H9 (cell line): ENCODE measurements around the gene DNLZ. TPM values are rescaled to one million over a fixed set of nuclear protein-coding genes. Genes with fewer than 3 reads are reported as not detected.
"Not testable (repeated sequence)": the region's sequence is repeated elsewhere in the genome, so short reads cannot be mapped to it uniquely, and the experiment has no call there.

Experiments used
- DNase-seq: peaks from one replicate; pipeline ENCODE4 v3.0.0-alpha.2; 2017
- H2AFZ ChIP-seq: one replicate; pipeline ENCODE4 v1.6.1; 2013; ENCODE audit warnings: mild to moderate bottlenecking, low read length, control low read depth, moderate library complexity
- H2AK5ac ChIP-seq: 2 replicates; pipeline ENCODE4 v1.6.1; 2013; ENCODE audit warnings: low read length, control low read depth, mixed read lengths; ENCODE audit not compliant: insufficient read length
- H2BK120ac ChIP-seq: one replicate; pipeline ENCODE4 v1.6.1; 2013; ENCODE audit warnings: low read depth, mild to moderate bottlenecking, low read length, control low read depth, inconsistent platforms; ENCODE audit not compliant: poor library complexity, severe bottlenecking
- H2BK12ac ChIP-seq: 2 replicates; pipeline ENCODE4 v1.6.1; 2013; ENCODE audit warnings: low read length, control low read depth, mixed read lengths, low read depth; ENCODE audit not compliant: insufficient read length
- H2BK15ac ChIP-seq: 2 replicates; pipeline ENCODE4 v1.6.1; 2013; ENCODE audit warnings: low read depth, low read length, control low read depth
- H2BK20ac ChIP-seq: one replicate; pipeline ENCODE4 v1.6.1; 2013; ENCODE audit warnings: low read depth, mild to moderate bottlenecking, low read length, control low read depth, inconsistent platforms; ENCODE audit not compliant: poor library complexity, severe bottlenecking
- H2BK5ac ChIP-seq: 2 replicates; pipeline ENCODE4 v1.6.1; 2013; ENCODE audit warnings: low read length, control low read depth, mixed read lengths; ENCODE audit not compliant: insufficient read length
- H3K14ac ChIP-seq: 2 replicates; pipeline ENCODE4 v1.6.1; 2013; ENCODE audit warnings: low read length, control low read depth; ENCODE audit not compliant: insufficient read depth
- H3K18ac ChIP-seq: 2 replicates; pipeline ENCODE4 v1.6.1; 2013; ENCODE audit warnings: low read depth, mild to moderate bottlenecking, mixed read lengths, low read length, control low read depth; ENCODE audit not compliant: insufficient read length
- H3K23ac ChIP-seq: 2 replicates; pipeline ENCODE4 v1.6.1; 2013; ENCODE audit warnings: low read length, control low read depth, mixed read lengths, low read depth; ENCODE audit not compliant: insufficient read length
- H3K23me2 ChIP-seq: 2 replicates; pipeline ENCODE4 v1.6.1; 2013; ENCODE audit warnings: low read depth, mild to moderate bottlenecking, mixed read lengths, low read length, control low read depth; ENCODE audit not compliant: insufficient read length, poor library complexity, severe bottlenecking
- H3K27ac ChIP-seq: 2 replicates; pipeline ENCODE4 v1.5.1; 2013; ENCODE audit warnings: low read length, control low read depth, mixed read lengths, low read depth; ENCODE audit not compliant: insufficient read length
- H3K27me3 ChIP-seq: 2 replicates; pipeline ENCODE4 v1.6.1; 2013; ENCODE audit warnings: low read length, control low read depth, inconsistent platforms; ENCODE audit not compliant: insufficient read depth
- H3K4ac ChIP-seq: 2 replicates; pipeline ENCODE4 v1.6.1; 2013; ENCODE audit warnings: low read depth, mild to moderate bottlenecking, control low read depth, inconsistent platforms, low read length, moderate library complexity
- H3K4me1 ChIP-seq: 2 replicates; pipeline ENCODE4 v1.6.1; 2013; ENCODE audit warnings: low read length, control low read depth, inconsistent platforms; ENCODE audit not compliant: insufficient read depth
- H3K4me2 ChIP-seq: 2 replicates; pipeline ENCODE4 v1.6.1; 2013; ENCODE audit warnings: low read length, control low read depth, mixed read lengths; ENCODE audit not compliant: insufficient read length, insufficient read depth
- H3K56ac ChIP-seq: 2 replicates; pipeline ENCODE4 v1.6.1; 2013; ENCODE audit warnings: low read depth, mild to moderate bottlenecking, mixed read lengths, low read length, control low read depth; ENCODE audit not compliant: insufficient read length
- H3K79me1 ChIP-seq: 2 replicates; pipeline ENCODE4 v1.6.1; 2013; ENCODE audit warnings: low read depth, mild to moderate bottlenecking, moderate library complexity, low read length, control low read depth, inconsistent platforms; ENCODE audit not compliant: insufficient read depth, poor library complexity, severe bottlenecking
- H3K79me2 ChIP-seq: 2 replicates; pipeline ENCODE4 v1.6.1; 2013; ENCODE audit warnings: low read length, control low read depth, inconsistent platforms; ENCODE audit not compliant: insufficient read depth
- H3K9ac ChIP-seq: 2 replicates; pipeline ENCODE4 v1.6.1; 2013; ENCODE audit warnings: low read length, control low read depth, mixed read lengths; ENCODE audit not compliant: insufficient read length; ENCODE audit errors: extremely low read depth
- H3K9me3 ChIP-seq: one replicate; pipeline ENCODE4 v1.6.1; 2013; ENCODE audit warnings: low read depth, low read length, inconsistent platforms; ENCODE audit not compliant: control insufficient read depth
- H3T11ph ChIP-seq: one replicate; pipeline ENCODE4 v1.6.1; 2013; ENCODE audit warnings: mild to moderate bottlenecking, low read length, control low read depth, inconsistent platforms
- H4K20me1 ChIP-seq: one replicate; pipeline ENCODE4 v1.6.1; 2013; ENCODE audit not compliant: control insufficient read depth, insufficient read length, insufficient read depth
- H4K5ac ChIP-seq: 2 replicates; pipeline ENCODE4 v1.6.1; 2013; ENCODE audit warnings: low read depth, mild to moderate bottlenecking, mixed read lengths, low read length, control low read depth; ENCODE audit not compliant: insufficient read length
- H4K8ac ChIP-seq: replicated peaks from 2 replicates; pipeline ENCODE4 v1.6.1; 2013; ENCODE audit warnings: low read length, control low read depth, mixed read lengths, low read depth; ENCODE audit not compliant: insufficient read length
- H4K91ac ChIP-seq: 2 replicates; pipeline ENCODE4 v1.6.1; 2013; ENCODE audit warnings: low read depth, mild to moderate bottlenecking, moderate library complexity, mixed read lengths, low read length, control low read depth; ENCODE audit not compliant: insufficient read length
- H3K27ac Mint-ChIP-seq, 3 experiments: 2 replicates in 2 of 3; 3 replicates in 1 of 3; pipeline ENCODE4 v1.8.0; 2020 to 2021; ENCODE audit warnings: mixed read lengths in 3 of 3, mild to moderate bottlenecking in 1 of 3, moderate library complexity in 1 of 3
- H3K27me3 Mint-ChIP-seq: 2 replicates; pipeline ENCODE4 v1.8.0; 2021; ENCODE audit warnings: low read depth, mild to moderate bottlenecking, moderate library complexity, mixed read lengths
- H3K36me3 Mint-ChIP-seq, 3 experiments: 2 replicates in 2 of 3; 3 replicates in 1 of 3; pipeline ENCODE4 v1.8.0; 2020 to 2021; ENCODE audit warnings: low read depth in 3 of 3, mixed read lengths in 3 of 3; ENCODE audit not compliant: insufficient read depth in 1 of 3
- H3K4me1 Mint-ChIP-seq, 2 experiments: 2 replicates each; pipeline ENCODE4 v1.8.0; 2020; ENCODE audit warnings: mixed read lengths in 2 of 2
- H3K4me3 Mint-ChIP-seq, 2 experiments: 2 replicates in 1 of 2; 3 replicates in 1 of 2; pipeline ENCODE4 v1.8.0; 2020 to 2021; ENCODE audit warnings: mild to moderate bottlenecking in 2 of 2, mixed read lengths in 2 of 2, moderate library complexity in 1 of 2
- H3K9me3 Mint-ChIP-seq, 2 experiments: 2 replicates in 1 of 2; 3 replicates in 1 of 2; pipeline ENCODE4 v1.8.0; 2020; ENCODE audit warnings: mild to moderate bottlenecking in 2 of 2, mixed read lengths in 2 of 2, moderate library complexity in 1 of 2
- WGBS: extraction: QIAGEN DNeasy Blood & Tissue Kit; methylation state at CpG from one replicate; pipeline ENCODE4 v1.1.7; 2013; ENCODE audit warnings: missing lambda C conversion rate, low lambda C conversion rate, mixed read lengths; ENCODE audit not compliant: insufficient read length; ENCODE audit errors: extremely low coverage; 5-methylcytosine and 5-hydroxymethylcytosine counted together
- total RNA-seq: library from RNA; stranded (reverse); gene quantifications from 2 replicates; pipeline ENCODE4 v1.2.1, GENCODE V29; 2021
- TF ChIP-seq, protein P1 (sequence below): fragments of 200-600 bp; sonication (generic); conservative IDR thresholded peaks from 3 replicates; pipeline ENCODE4 v1.8.0; 2021; ENCODE audit warnings: antibody characterized with exemption, mild to moderate bottlenecking

Gene DNLZ
- total RNA-seq, 1 experiment from 2014 or later, result 24.8 TPM

DNA sequence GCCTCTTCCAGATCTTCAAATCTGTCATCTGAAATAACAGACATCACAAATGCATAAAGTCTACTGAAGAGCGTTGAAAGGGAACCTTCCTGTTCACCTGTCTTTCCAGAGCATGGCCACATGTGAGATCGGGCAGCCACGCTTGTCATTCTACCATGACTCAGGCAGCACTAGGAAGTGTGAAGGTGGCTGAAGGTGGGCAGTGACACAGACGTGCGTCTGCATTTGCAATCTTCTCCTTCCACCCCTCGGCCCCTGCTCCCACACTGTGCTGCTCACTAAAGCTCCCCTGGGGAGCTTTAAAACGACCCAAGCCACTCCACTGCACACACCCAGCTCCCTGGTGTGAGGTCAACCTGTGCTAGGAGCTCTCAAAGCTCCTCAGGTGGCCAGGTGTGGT lies 44.4 kb upstream of the DNLZ start:
- H3K27ac ChIP-seq, result no peak overlapping the region
- Mint-ChIP-seq H3K36me3 (peaks cover 44 to 71% (median 60%) of the 10 kb centered on the region in 3 experiments; a peak in 6 of 7 replicates), H3K4me1 (peaks cover 22 to 25% of the 10 kb centered on the region in 2 experiments), H3K27me3 (peaks cover 3% of the 10 kb centered on the region), H3K27ac (peak overlapping the region in 1 of 3 experiments; percentile 73; a peak in 2 of 7 replicates), H3K4me3 (peak overlapping the region; percentile 10 to 29; a peak in 3 of 5 replicates), H3K9me3 (no peaks in the 10 kb centered on the region)
- no peaks in the 10 kb centered on the region for H4K20me1 ChIP-seq
- H3K56ac ChIP-seq, result no peak overlapping the region
- H3K18ac ChIP-seq, result no peak overlapping the region
- no peak overlapping the region for H2AFZ ChIP-seq
- no peak overlapping the region for H4K91ac ChIP-seq
- H3K23me2 ChIP-seq, result peaks cover 15% of the 10 kb centered on the region
- no peak overlapping the region for H3K9ac ChIP-seq
- TF ChIP-seq, protein P1, sequence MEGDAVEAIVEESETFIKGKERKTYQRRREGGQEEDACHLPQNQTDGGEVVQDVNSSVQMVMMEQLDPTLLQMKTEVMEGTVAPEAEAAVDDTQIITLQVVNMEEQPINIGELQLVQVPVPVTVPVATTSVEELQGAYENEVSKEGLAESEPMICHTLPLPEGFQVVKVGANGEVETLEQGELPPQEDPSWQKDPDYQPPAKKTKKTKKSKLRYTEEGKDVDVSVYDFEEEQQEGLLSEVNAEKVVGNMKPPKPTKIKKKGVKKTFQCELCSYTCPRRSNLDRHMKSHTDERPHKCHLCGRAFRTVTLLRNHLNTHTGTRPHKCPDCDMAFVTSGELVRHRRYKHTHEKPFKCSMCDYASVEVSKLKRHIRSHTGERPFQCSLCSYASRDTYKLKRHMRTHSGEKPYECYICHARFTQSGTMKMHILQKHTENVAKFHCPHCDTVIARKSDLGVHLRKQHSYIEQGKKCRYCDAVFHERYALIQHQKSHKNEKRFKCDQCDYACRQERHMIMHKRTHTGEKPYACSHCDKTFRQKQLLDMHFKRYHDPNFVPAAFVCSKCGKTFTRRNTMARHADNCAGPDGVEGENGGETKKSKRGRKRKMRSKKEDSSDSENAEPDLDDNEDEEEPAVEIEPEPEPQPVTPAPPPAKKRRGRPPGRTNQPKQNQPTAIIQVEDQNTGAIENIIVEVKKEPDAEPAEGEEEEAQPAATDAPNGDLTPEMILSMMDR, result no peak
- H3K9me3 ChIP-seq, result no peaks in the 10 kb centered on the region
- no peak overlapping the region for H2BK120ac ChIP-seq
- H3K79me2 ChIP-seq, result peaks cover 16% of the 10 kb centered on the region; the same call in 1 of the 2 replicates
- no peak overlapping the region for H2BK12ac ChIP-seq
- no peak overlapping the region for H3K4ac ChIP-seq
- H3K79me1 ChIP-seq, result peaks cover 19% of the 10 kb centered on the region
- H2BK20ac ChIP-seq, result no peak overlapping the region
- H3K4me2 ChIP-seq, result no peak overlapping the region
- no peaks in the 10 kb centered on the region for H3K27me3 ChIP-seq
- H4K8ac ChIP-seq, result no peak overlapping the region
- no peak for DNase-seq
- no peak overlapping the region for H3T11ph ChIP-seq
- H3K4me1 ChIP-seq, result no peaks in the 10 kb centered on the region
- no CpG with 5 or more reads among the region's 7 CpGs for WGBS
- H2AK5ac ChIP-seq, result no peak overlapping the region
- H2BK5ac ChIP-seq, result no peak overlapping the region
- no peak overlapping the region for H4K5ac ChIP-seq
- no peak overlapping the region for H2BK15ac ChIP-seq
- no peak overlapping the region for H3K23ac ChIP-seq
- H3K14ac ChIP-seq, result no peak overlapping the region

DNA sequence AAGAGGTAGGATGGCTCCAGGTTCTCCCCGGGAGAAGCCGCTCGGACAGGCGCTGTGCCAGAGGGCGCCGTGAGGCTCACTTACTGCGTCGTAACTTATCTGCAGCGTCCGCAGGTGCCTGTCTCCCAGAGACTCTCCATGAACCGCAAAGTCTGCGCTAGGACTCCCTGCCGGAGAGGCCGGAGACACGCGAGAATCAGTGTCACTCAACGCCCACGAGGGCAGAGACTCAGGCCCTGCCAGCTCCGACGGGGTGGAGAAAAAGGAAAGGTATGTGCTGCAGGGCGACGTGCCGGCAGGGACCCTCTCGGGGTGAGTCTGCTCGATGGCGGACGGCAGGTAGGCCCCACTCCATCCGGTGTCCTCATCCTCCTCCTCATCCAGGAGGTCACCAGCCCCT lies 43.5 kb upstream of the DNLZ start:
- no CpG with 5 or more reads among the region's 28 CpGs for WGBS
- not testable (repeated sequence) for H4K5ac ChIP-seq, H2BK20ac ChIP-seq, H3K27ac Mint-ChIP-seq, H3T11ph ChIP-seq, H3K9me3 Mint-ChIP-seq, DNase-seq, H3K4me3 Mint-ChIP-seq, H3K27me3 Mint-ChIP-seq, H4K91ac ChIP-seq, H3K18ac ChIP-seq, H2AFZ ChIP-seq, H2BK12ac ChIP-seq, H2AK5ac ChIP-seq, H3K9me3 ChIP-seq, H3K27me3 ChIP-seq, H3K4ac ChIP-seq, H3K4me1 ChIP-seq, H3K56ac ChIP-seq, H2BK5ac ChIP-seq, H3K14ac ChIP-seq, H4K20me1 ChIP-seq, H3K23ac ChIP-seq, H2BK15ac ChIP-seq, H2BK120ac ChIP-seq, H4K8ac ChIP-seq, H3K9ac ChIP-seq, H3K4me2 ChIP-seq, H3K27ac ChIP-seq
- Histone ChIP-seq H3K79me2 (peaks cover 16% of the 10 kb centered on the region; the same call in 1 of the 2 replicates), H3K79me1 (peaks cover 18% of the 10 kb centered on the region), H3K23me2 (peaks cover 15% of the 10 kb centered on the region)
- Mint-ChIP-seq H3K36me3 (peaks cover 45 to 71% (median 59%) of the 10 kb centered on the region in 3 experiments), H3K4me1 (peaks cover 22 to 25% of the 10 kb centered on the region in 2 experiments)
